Heart left ventricle (tissue), 13 donors: ENCODE results near the gene OTOA.

Source experiments
- POLR2A ChIP-seq, 2 donors: fragments of 450-650 bp; IDR thresholded peaks; one replicate each; pipeline ENCODE4 v1.6.1; 2017; ENCODE audit warnings: antibody characterized with exemption in 2 of 2, mild to moderate bottlenecking in 2 of 2, moderate library complexity in 2 of 2
- TF ChIP-seq, protein P1 (sequence below), 12 donors: fragments of 200-600 bp; sonication (generic) in 4 of 12; IDR thresholded peaks; one replicate each; pipeline versions ENCODE4 v1.5.0 to v1.8.0; 2018 to 2022; ENCODE audit warnings: antibody characterized with exemption in 12 of 12, mild to moderate bottlenecking in 5 of 12
- donor health status: ischemic (EF 13 %, LVEDD 7.1; RV severe dilation, severe dysfunction).
- donor health status: DM: no; HTN: yes; CAD: no.
- donor health status: DM: no; HTN: no; CAD: no.
- donor health status: ischemic (EF 25% LVEDD 6.9; RV normal size, moderate dysfunction).
- donor health status: ischemic (EF 25% LVEDD 5.7; RV mildly dilated, moderate dysfunction).
- donor health status: ischemic (EF 35%, LVEDD 5.7; RV mildly dilated, moderate dysfunction).
- donor health status: nonischemic (EF 11% LVEDD 7.7; RV severe dilation, severe dysfunction).
- donor health status: DM: yes; HTN: yes; CAD: no.
- donor health status: PGD.
- donor health status: ischemic (EF 29% LVEDD 5.4; RV normal size, mild dysfunction).
- donor health status: nonischemic (EF 23%, LVEDD 6.1; RV moderate dilation, normal function).

DNA sequence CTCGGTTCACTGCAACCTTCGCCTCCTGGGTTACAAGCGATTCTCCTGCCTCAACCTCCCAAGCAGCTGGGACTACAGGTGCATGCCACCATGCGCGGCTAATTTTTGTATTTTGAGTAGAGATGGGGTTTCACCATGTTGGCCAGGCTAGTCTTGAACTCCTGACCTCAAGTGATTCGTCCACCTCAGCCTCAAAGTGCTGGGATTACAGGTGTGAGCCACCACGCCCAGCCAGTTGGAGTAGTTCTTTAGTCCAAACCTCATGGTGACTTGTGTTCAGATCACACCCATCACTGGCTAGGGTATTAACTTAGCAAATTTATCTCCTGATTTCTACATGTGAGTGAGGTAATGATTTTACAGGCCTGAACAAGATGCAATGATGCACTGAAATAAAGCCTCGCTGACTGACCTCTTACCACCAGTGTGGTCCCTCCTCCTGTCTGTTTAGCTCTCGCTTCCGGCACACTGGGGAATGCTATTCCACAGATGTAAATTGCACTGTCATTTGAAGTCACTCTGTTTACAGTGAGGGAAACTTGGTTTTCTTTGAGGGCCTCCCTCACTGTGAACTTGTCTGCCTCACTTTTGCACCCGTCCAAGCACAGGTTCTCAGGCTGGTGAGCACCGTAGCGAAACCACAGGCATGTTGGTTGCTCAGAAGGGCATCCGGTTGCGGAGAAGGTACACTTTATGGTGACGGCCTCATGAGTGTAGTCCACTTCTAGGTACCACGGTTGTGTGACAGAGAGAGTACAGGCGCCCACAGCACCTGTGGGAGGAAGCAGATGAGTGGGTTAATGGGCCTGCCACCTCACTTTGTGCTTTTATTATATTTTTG, 16.8 kb upstream of the OTOA start:
- TF ChIP-seq, protein P1, sequence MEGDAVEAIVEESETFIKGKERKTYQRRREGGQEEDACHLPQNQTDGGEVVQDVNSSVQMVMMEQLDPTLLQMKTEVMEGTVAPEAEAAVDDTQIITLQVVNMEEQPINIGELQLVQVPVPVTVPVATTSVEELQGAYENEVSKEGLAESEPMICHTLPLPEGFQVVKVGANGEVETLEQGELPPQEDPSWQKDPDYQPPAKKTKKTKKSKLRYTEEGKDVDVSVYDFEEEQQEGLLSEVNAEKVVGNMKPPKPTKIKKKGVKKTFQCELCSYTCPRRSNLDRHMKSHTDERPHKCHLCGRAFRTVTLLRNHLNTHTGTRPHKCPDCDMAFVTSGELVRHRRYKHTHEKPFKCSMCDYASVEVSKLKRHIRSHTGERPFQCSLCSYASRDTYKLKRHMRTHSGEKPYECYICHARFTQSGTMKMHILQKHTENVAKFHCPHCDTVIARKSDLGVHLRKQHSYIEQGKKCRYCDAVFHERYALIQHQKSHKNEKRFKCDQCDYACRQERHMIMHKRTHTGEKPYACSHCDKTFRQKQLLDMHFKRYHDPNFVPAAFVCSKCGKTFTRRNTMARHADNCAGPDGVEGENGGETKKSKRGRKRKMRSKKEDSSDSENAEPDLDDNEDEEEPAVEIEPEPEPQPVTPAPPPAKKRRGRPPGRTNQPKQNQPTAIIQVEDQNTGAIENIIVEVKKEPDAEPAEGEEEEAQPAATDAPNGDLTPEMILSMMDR (IDR thresholded peaks at IDR 0.05) = no peak
- no peak for TF ChIP-seq POLR2A (IDR thresholded peaks at IDR 0.05)
